Stimulated activated CD8-positive, alpha-beta memory T cell treated with anti-CD3 and anti-CD28 coated beads, Interleukin-12 subunit alpha, Interleukin-12 subunit beta, amount 100 ng/mL, for 24 hours (primary cell): ENCODE results near the gene KRTAP10-8.
"Not testable (repeated sequence)": the region's sequence is repeated elsewhere in the genome, so short reads cannot be mapped to it uniquely, and the experiment has no call there.

Source experiments
- DNase-seq: peaks from one replicate; pipeline ENCODE4 v3.0.0-alpha.2; 2020; ENCODE audit errors: extremely low read depth

KRTAP10-8 gene

GRCh38 chr21:44599264-44600029, 12.4 kb upstream of the KRTAP10-8 start:
- DNase-seq, result no peak

GRCh38 chr21:44600118-44600978, 11.5 kb upstream of the KRTAP10-8 start, which contains the start of gene KRTAP10-7:
KRTAP10-7 (plus strand) TSS chr21:44600597; CDS start chr21:44600622, 25 bp downstream.
- DNase-seq, result not testable (repeated sequence)

- not testable (repeated sequence) for DNase-seq
These were observed 10.8 kb upstream of the KRTAP10-8 start for GRCh38 chr21:44601091-44601490.

GRCh38 chr21:44601596-44602462, 10.1 kb upstream of the KRTAP10-8 start:
- DNase-seq, result no peak

- DNase-seq, result no peak
These were observed 9.4 kb upstream of the KRTAP10-8 start for GRCh38 chr21:44602463-44602850.

- no peak for DNase-seq
These were observed 8.6 kb upstream of the KRTAP10-8 start for GRCh38 chr21:44603109-44603875.

- DNase-seq, result no peak
These were observed 8.0 kb upstream of the KRTAP10-8 start for GRCh38 chr21:44603911-44604310.

GRCh38 chr21:44606495-44606894, 5.4 kb upstream of the KRTAP10-8 start:
- no peak for DNase-seq

GRCh38 chr21:44609193-44609592, 2.7 kb upstream of the KRTAP10-8 start:
- no peak for DNase-seq

GRCh38 chr21:44610157-44610843, 1.6 kb upstream of the KRTAP10-8 start:
- DNase-seq, result not testable (repeated sequence)

GRCh38 chr21:44611551-44611950, 328 bp upstream of the KRTAP10-8 start:
- DNase-seq, result no peak

- no peak for DNase-seq
These were observed 870 bp downstream of the KRTAP10-8 start for GRCh38 chr21:44612669-44613229.

GRCh38 chr21:44613386-44614155, 1.7 kb downstream of the KRTAP10-8 start:
- DNase-seq, result no peak

- DNase-seq, result no peak
These were observed 2.3 kb downstream of the KRTAP10-8 start for GRCh38 chr21:44614161-44614631.

GRCh38 chr21:44614961-44615391, 3.1 kb downstream of the KRTAP10-8 start:
- no peak for DNase-seq

- DNase-seq, result no peak
These were observed 3.6 kb downstream of the KRTAP10-8 start for GRCh38 chr21:44615466-44615865.

GRCh38 chr21:44615911-44616590, 4.2 kb downstream of the KRTAP10-8 start:
- DNase-seq, result no peak

GRCh38 chr21:44616591-44616926, 4.7 kb downstream of the KRTAP10-8 start:
- DNase-seq, result no peak

- no peak for DNase-seq
These were observed 5.2 kb downstream of the KRTAP10-8 start for GRCh38 chr21:44617071-44617501.
